Hepatocyte (in vitro differentiated cells): ENCODE data around the gene CCDC102A.

ENCODE experiments used
- EZH2phosphoT487 ChIP-seq: fragments of 200-600 bp; sonication (generic); IDR thresholded peaks from one replicate; pipeline ENCODE4 v1.6.1; 2018; ENCODE audit warnings: antibody characterized with exemption, mild to moderate bottlenecking, low read depth, moderate library complexity; ENCODE audit not compliant: unreplicated experiment, severe bottlenecking
- TF ChIP-seq, protein P1 (sequence below): fragments of 200-600 bp; sonication (generic); IDR thresholded peaks from 2 replicates; pipeline ENCODE4 v1.5.1; 2016; ENCODE audit warnings: antibody characterized with exemption, mild to moderate bottlenecking; ENCODE audit not compliant: poor library complexity

- TF ChIP-seq EZH2phosphoT487 = no peak
- TF ChIP-seq, protein P1, sequence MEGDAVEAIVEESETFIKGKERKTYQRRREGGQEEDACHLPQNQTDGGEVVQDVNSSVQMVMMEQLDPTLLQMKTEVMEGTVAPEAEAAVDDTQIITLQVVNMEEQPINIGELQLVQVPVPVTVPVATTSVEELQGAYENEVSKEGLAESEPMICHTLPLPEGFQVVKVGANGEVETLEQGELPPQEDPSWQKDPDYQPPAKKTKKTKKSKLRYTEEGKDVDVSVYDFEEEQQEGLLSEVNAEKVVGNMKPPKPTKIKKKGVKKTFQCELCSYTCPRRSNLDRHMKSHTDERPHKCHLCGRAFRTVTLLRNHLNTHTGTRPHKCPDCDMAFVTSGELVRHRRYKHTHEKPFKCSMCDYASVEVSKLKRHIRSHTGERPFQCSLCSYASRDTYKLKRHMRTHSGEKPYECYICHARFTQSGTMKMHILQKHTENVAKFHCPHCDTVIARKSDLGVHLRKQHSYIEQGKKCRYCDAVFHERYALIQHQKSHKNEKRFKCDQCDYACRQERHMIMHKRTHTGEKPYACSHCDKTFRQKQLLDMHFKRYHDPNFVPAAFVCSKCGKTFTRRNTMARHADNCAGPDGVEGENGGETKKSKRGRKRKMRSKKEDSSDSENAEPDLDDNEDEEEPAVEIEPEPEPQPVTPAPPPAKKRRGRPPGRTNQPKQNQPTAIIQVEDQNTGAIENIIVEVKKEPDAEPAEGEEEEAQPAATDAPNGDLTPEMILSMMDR = no peak
Measured at GRCh38 chr16:57562066-57562465, 25.7 kb upstream of the CCDC102A start.
